Measurements from ENCODE around the gene KTI12.
"Not testable (repeated sequence)": the region's sequence is repeated elsewhere in the genome, so short reads cannot be mapped to it uniquely, and the experiment has no call there.

The KTI12 gene

GRCh38 chr1:52041551-52042185 lies 8.1 kb upstream of the KTI12 start:
- DNase-seq (ENCODE audit: low read depth in 2 of 2) = no peak

- DNase-seq (ENCODE audit: low read depth in 2 of 2) = no peak
Measured at GRCh38 chr1:52037909-52038308, 4.3 kb upstream of the KTI12 start.

GRCh38 chr1:52037402-52037814 lies 3.8 kb upstream of the KTI12 start:
- DNase-seq (ENCODE audit: low read depth in 2 of 2) = no peak

GRCh38 chr1:52034050-52034384 lies 407 bp upstream of the KTI12 start:
- DNase-seq (ENCODE audit: low read depth in 2 of 2) = no peak

GRCh38 chr1:52032785-52033131 lies 852 bp downstream of the KTI12 start:
- peak in 1 of 2 donors; percentile 3 for DNase-seq (ENCODE audit: low read depth in 2 of 2)

- no peak for DNase-seq (ENCODE audit: low read depth in 2 of 2)
Measured at GRCh38 chr1:52032124-52032784, 1.4 kb downstream of the KTI12 start.

GRCh38 chr1:52028839-52029238 lies 4.8 kb downstream of the KTI12 start:
- DNase-seq (ENCODE audit: low read depth in 2 of 2) = not testable (repeated sequence)

- no peak for DNase-seq (ENCODE audit: low read depth in 2 of 2)
Measured at GRCh38 chr1:52028328-52028727, 5.3 kb downstream of the KTI12 start.

GRCh38 chr1:52026278-52026677 lies 7.3 kb downstream of the KTI12 start:
- DNase-seq (ENCODE audit: low read depth in 2 of 2) = no peak

- no peak for DNase-seq (ENCODE audit: low read depth in 2 of 2)
Measured at GRCh38 chr1:52022133-52022532, 11.5 kb downstream of the KTI12 start.

GRCh38 chr1:52008071-52008809 lies 25.4 kb downstream of the KTI12 start:
- DNase-seq (ENCODE audit: low read depth in 2 of 2) = no peak

- no peak for DNase-seq (ENCODE audit: low read depth in 2 of 2)
Measured at GRCh38 chr1:52007215-52008002, 26.2 kb downstream of the KTI12 start.

GRCh38 chr1:52006081-52006553 lies 27.5 kb downstream of the KTI12 start:
- not testable (repeated sequence) for DNase-seq (ENCODE audit: low read depth in 2 of 2)

- DNase-seq (ENCODE audit: low read depth in 2 of 2) = not testable (repeated sequence)
Measured at GRCh38 chr1:52005548-52005947, 28.1 kb downstream of the KTI12 start.

- no peak for DNase-seq (ENCODE audit: low read depth in 2 of 2)
Measured at GRCh38 chr1:52003877-52004276, 29.7 kb downstream of the KTI12 start.

GRCh38 chr1:52002038-52002917 lies 31.3 kb downstream of the KTI12 start:
- peak in 1 of 2 donors; percentile 75 for DNase-seq (ENCODE audit: low read depth in 2 of 2)

GRCh38 chr1:51998701-51999100 lies 34.9 kb downstream of the KTI12 start:
- DNase-seq (ENCODE audit: low read depth in 2 of 2) = no peak

- DNase-seq (ENCODE audit: low read depth in 2 of 2) = no peak
Measured at GRCh38 chr1:51997974-51998382, 35.6 kb downstream of the KTI12 start.

GRCh38 chr1:51990478-51990965 lies 43.1 kb downstream of the KTI12 start, which contains the start of gene RAB3B:
Gene RAB3B (minus strand): TSS chr1:51990700. CDS start chr1:51977117, 13,583 bp downstream.
- DNase-seq (ENCODE audit: low read depth in 2 of 2) = peak; percentile 81 to 88

GRCh38 chr1:51989582-51990477 lies 43.8 kb downstream of the KTI12 start:
- no peak for DNase-seq (ENCODE audit: low read depth in 2 of 2)
